VCaP (cell line): ENCODE measurements around the gene OR2W3.

Experiments used
- H3K27ac ChIP-seq: fragments of 450-650 bp; 2 replicates; pipeline ENCODE4 v1.5.1; 2017
- TF ChIP-seq, protein P1 (sequence below): fragments of 450-650 bp; conservative IDR thresholded peaks from 2 replicates; pipeline ENCODE4 v1.5.1; 2017; ENCODE audit warnings: mild to moderate bottlenecking, moderate library complexity

OR2W3 gene

DNA sequence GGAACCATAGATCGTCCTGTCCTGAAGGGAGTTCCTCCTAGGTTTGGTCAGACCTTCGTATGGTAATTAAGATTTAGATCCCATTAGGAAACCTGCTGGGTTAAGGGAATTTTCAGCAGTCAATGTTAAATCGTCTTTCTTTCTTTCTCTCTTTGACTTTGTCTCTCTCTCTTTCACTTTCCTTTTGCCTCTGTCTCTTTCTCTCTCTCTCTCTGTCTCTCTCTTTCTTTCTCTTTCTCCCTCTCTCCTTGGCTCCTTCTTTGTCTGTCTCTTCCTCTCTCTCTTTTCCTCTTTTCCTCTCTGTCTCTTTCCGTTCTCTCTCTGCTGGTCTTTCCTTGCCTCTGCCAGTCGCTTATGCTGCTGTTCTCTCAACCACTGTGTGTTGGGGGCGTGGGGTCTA is 8.7 kb downstream of the OR2W3 start:
- TF ChIP-seq, protein P1, sequence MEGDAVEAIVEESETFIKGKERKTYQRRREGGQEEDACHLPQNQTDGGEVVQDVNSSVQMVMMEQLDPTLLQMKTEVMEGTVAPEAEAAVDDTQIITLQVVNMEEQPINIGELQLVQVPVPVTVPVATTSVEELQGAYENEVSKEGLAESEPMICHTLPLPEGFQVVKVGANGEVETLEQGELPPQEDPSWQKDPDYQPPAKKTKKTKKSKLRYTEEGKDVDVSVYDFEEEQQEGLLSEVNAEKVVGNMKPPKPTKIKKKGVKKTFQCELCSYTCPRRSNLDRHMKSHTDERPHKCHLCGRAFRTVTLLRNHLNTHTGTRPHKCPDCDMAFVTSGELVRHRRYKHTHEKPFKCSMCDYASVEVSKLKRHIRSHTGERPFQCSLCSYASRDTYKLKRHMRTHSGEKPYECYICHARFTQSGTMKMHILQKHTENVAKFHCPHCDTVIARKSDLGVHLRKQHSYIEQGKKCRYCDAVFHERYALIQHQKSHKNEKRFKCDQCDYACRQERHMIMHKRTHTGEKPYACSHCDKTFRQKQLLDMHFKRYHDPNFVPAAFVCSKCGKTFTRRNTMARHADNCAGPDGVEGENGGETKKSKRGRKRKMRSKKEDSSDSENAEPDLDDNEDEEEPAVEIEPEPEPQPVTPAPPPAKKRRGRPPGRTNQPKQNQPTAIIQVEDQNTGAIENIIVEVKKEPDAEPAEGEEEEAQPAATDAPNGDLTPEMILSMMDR = no peak
- H3K27ac ChIP-seq = no peak overlapping the region

DNA sequence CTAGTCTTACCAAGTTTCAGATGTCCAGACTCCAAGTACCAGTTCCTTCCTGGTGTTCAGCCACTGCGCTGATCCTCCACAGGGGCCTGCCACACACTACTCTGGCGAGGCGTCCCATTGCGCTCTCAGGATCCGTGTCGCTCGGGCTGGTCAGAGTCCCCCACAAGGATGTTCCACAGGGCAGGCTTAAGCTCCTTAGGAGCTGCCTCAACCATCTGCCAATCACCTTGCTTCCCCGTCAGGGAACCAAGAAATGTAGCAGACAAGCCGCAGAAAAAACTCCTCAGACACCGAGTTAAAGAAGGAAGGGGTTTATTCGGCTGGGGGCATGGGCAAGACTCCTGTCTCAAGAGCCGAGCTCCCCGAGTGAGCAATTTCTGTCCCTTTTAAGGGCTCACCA is 9.8 kb downstream of the OR2W3 start:
- TF ChIP-seq, protein P1 = no peak
- no peak overlapping the region for H3K27ac ChIP-seq

DNA sequence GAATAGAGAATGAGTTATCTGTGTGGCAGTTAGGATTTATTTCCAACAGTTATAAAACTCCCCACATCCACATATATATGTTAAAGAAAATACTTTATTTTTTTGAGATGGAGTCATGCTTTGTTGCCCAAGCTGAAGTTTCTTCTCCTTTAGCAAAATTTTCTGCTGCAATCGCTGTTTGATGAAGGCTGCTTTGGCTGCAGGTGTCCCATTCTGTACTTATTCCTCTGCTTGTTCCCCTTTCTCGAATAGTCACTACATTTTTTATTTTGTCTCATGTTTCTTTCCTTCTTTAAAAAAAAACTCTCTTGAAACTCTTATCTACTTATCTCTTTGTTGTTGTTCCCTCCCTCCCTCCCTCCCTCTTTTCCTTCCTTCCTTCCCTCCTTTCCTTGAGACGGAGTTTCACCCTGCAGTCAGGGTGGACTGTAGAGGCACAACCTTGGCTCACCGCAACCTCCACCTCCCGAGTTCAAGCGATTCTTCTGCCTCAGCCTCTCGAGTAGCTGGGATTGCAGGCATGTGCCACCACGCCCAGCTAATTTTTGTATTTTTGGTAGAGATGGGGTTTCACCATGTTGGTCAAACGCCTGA is 10.6 kb downstream of the OR2W3 start:
- H3K27ac ChIP-seq = no peak overlapping the region
- TF ChIP-seq, protein P1 = no peak

DNA sequence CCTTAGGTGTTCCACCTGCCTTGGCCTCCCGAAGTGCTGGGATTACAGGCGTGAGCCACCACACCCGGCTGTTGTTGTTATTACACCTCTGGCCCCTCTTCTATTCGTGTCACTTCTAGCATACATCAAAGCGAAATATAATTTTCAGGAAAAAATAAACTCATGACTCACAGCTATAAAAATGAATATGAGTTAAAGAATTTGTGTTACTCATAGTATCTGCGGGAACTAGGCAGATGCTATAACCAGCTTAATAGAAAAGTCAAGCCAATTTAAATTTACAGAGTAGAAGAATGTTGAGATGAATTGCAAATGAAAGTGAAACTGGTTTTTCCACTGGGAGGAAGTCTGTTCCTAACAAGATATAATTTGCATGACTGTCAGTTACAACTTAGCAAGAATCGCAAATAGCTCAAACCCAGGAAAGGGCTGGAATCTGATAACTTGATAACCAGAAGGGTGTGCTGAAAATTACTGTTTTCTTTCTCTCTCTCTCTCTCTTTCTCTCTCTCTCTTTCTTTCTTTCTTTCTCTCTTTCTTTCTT is 11.2 kb downstream of the OR2W3 start:
- H3K27ac ChIP-seq = no peak overlapping the region
- TF ChIP-seq, protein P1 = no peak

DNA sequence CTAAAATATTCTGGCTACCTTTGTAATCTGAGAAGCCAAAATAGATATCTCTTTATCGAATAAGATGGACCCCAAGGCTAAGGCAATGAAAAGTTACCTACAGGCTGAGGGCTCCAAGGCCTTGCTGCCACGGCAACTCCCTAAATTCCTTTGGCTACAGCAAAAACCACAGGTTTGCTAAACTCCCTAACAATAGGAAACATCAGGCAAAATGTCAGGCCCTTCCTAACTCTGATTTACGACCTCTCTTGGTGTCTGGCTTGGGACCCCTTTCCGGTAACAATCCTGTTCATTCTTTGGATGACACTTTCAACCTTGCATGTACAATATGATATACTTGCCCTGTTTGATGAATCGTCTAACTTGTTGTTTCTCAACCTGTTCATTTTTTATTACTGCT is 13.4 kb downstream of the OR2W3 start:
- TF ChIP-seq, protein P1 = no peak
- no peak overlapping the region for H3K27ac ChIP-seq

DNA sequence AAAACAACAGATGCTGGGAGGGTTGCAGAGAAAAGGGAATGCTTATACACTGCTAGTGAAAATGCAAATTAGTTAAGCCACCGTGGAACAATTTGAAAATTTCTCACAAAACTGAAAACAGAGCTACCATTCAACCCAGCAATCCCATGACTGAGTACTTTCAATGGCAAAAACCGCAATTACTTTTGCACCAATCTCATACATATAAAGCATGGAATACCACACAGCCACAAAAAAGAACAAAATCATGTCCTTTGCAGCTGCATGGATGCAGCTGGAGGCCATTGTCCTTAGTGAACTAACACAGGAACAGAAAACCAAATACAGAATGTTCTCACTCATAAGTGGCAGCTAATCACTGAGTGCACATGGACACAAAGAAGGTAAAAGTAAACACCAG is 18.4 kb downstream of the OR2W3 start:
- TF ChIP-seq, protein P1 = no peak
- no peak overlapping the region for H3K27ac ChIP-seq

DNA sequence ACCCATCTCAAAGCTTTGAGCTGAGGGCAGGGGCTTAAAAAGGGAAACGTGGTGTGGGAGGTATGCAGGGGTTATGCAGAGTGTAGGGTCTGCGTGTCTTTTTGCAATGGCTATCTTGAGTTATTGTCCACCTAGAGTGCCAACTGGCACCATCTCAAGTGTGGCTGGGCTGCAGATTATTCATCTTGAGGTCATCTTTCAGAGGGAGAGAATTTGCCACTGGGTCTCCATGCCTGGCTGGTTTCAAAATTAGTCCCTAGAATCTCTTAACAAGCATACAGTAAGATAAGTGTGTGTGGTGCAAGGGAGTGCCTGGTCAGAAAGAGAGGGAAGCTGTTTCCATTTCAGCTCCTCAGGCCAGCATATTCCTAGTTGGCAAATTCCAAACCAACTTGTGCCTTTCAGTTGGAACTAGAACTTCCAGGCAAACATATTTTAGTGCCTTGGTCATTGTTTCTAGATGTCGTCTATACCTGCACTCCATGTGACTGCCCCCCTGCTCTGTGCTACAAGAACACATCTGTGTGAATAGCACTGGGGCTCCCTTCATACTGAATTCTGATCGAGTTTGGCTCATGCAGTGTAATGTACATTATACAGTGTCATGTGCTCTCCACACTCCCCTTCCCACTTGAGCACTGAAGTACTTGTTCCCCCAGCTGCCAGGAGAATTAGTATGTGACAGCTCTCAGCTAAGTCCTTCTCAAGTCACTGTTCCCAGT is 19.7 kb downstream of the OR2W3 start:
- TF ChIP-seq, protein P1 = no peak
- H3K27ac ChIP-seq = no peak overlapping the region
